Large intestine (tissue), 12 donors: ENCODE measurements around the gene PSMD13. TPM values are rescaled to one million over a fixed set of nuclear protein-coding genes. Genes with fewer than 3 reads are reported as not detected.
"Not testable (repeated sequence)": the region's sequence is repeated elsewhere in the genome, so short reads cannot be mapped to it uniquely, and the experiment has no call there.

Experiments
- DNase-seq, 2 donors: peaks; one replicate each; pipeline versions ENCODE4 v3.0.0 to v3.0.0-alpha.2; 2013
- H3K27ac ChIP-seq: one replicate; pipeline ENCODE4 v1.5.1; 2013; ENCODE audit warnings: low read length
- H3K27me3 ChIP-seq: 2 replicates; pipeline ENCODE4 v1.6.1; 2013; ENCODE audit warnings: low read length; ENCODE audit not compliant: control insufficient read depth, insufficient read depth
- H3K36me3 ChIP-seq: 2 replicates; pipeline ENCODE4 v1.6.1; 2013; ENCODE audit warnings: low read length; ENCODE audit not compliant: control insufficient read depth, insufficient read depth
- H3K4me1 ChIP-seq: one replicate; pipeline ENCODE4 v1.6.1; 2013; ENCODE audit warnings: low read length; ENCODE audit not compliant: control insufficient read depth, insufficient read depth
- H3K4me3 ChIP-seq: one replicate; pipeline ENCODE4 v1.5.1; 2013; ENCODE audit warnings: low read length
- H3K9me3 ChIP-seq: one replicate; pipeline ENCODE4 v1.6.1; 2013; ENCODE audit warnings: mild to moderate bottlenecking, low read depth, low read length, moderate library complexity; ENCODE audit not compliant: control insufficient read depth
- WGBS: methylation state at CpG from one replicate; pipeline ENCODE4 v1.1.5; 2013; ENCODE audit warnings: low lambda C conversion rate; ENCODE audit not compliant: insufficient coverage; 5-methylcytosine and 5-hydroxymethylcytosine counted together
- long read RNA-seq, 11 donors: transcript quantifications; one replicate each; lab custom pipeline, GENCODE V29; 2026
- polyA plus RNA-seq: library from polyadenylated mRNA; unstranded; fragments of 120-200 nt; gene quantifications from one replicate; pipeline ENCODE4 v1.2.1, GENCODE V29; 2013

Gene PSMD13
- 107 TPM for polyA plus RNA-seq
- long read RNA-seq, donor 1, transcript PSMD13-212 (13 exons, 1,991 nt) = major isoform, 22 of 26 reads
- long read RNA-seq, donor 1, partial matches to known transcripts = 0 of 26 reads
- long read RNA-seq, donor 1, other reads (novel, unspliced or antisense) = 0 of 26 reads
- long read RNA-seq, donor 2, transcript PSMD13-212 (13 exons, 1,991 nt) = major isoform, 42 of 65 reads
- long read RNA-seq, donor 2, transcript PSMD13-207 (1 exons, 2,200 nt) = minor isoform, 17 of 65 reads
- long read RNA-seq, donor 2, partial matches to known transcripts = 5 of 65 reads
- long read RNA-seq, donor 2, other reads (novel, unspliced or antisense) = 0 of 65 reads
- long read RNA-seq, donor 3 = 0 reads
- long read RNA-seq, donor 4, partial matches to known transcripts = 0 of 2 reads
- long read RNA-seq, donor 4, other reads (novel, unspliced or antisense) = 0 of 2 reads
- long read RNA-seq, donor 5, transcript PSMD13-212 (13 exons, 1,991 nt) = major isoform, 22 of 24 reads
- long read RNA-seq, donor 5, partial matches to known transcripts = 0 of 24 reads
- long read RNA-seq, donor 5, other reads (novel, unspliced or antisense) = 0 of 24 reads
- long read RNA-seq, donor 6, transcript PSMD13-207 (1 exons, 2,200 nt) = minor isoform, 9 of 36 reads
- long read RNA-seq, donor 6, transcript PSMD13-212 (13 exons, 1,991 nt) = major isoform, 26 of 36 reads
- long read RNA-seq, donor 6, partial matches to known transcripts = 0 of 36 reads
- long read RNA-seq, donor 6, other reads (novel, unspliced or antisense) = 0 of 36 reads
- long read RNA-seq, donor 7, transcript PSMD13-207 (1 exons, 2,200 nt) = minor isoform, 5 of 24 reads
- long read RNA-seq, donor 7, transcript PSMD13-212 (13 exons, 1,991 nt) = major isoform, 17 of 24 reads
- long read RNA-seq, donor 7, partial matches to known transcripts = 0 of 24 reads
- long read RNA-seq, donor 7, other reads (novel, unspliced or antisense) = 0 of 24 reads
- long read RNA-seq, donor 8, transcript PSMD13-207 (1 exons, 2,200 nt) = minor isoform, 15 of 58 reads
- long read RNA-seq, donor 8, transcript PSMD13-212 (13 exons, 1,991 nt) = major isoform, 36 of 58 reads
- long read RNA-seq, donor 8, partial matches to known transcripts = 5 of 58 reads
- long read RNA-seq, donor 8, other reads (novel, unspliced or antisense) = 0 of 58 reads
- long read RNA-seq, donor 9, transcript PSMD13-207 (1 exons, 2,200 nt) = minor isoform, 15 of 59 reads
- long read RNA-seq, donor 9, transcript PSMD13-212 (13 exons, 1,991 nt) = major isoform, 42 of 59 reads
- long read RNA-seq, donor 9, partial matches to known transcripts = 0 of 59 reads
- long read RNA-seq, donor 9, other reads (novel, unspliced or antisense) = 0 of 59 reads
- long read RNA-seq, donor 10, transcript PSMD13-207 (1 exons, 2,200 nt) = minor isoform, 8 of 38 reads
- long read RNA-seq, donor 10, transcript PSMD13-212 (13 exons, 1,991 nt) = major isoform, 28 of 38 reads
- long read RNA-seq, donor 10, partial matches to known transcripts = 0 of 38 reads
- long read RNA-seq, donor 10, other reads (novel, unspliced or antisense) = 0 of 38 reads
- long read RNA-seq, donor 11, transcript PSMD13-212 (13 exons, 1,991 nt) = major isoform, 28 of 39 reads
- long read RNA-seq, donor 11, transcript PSMD13-207 (1 exons, 2,200 nt) = minor isoform, 9 of 39 reads
- long read RNA-seq, donor 11, partial matches to known transcripts = 0 of 39 reads
- long read RNA-seq, donor 11, other reads (novel, unspliced or antisense) = 0 of 39 reads

GRCh38 chr11:236774-237767 is at the start of gene PSMD13:
Gene PSMD13 (plus strand): TSS chr11:236976. CDS start chr11:237050, 74 bp downstream.
- Histone ChIP-seq H3K27me3 (no peaks in the 10 kb centered on the region), H3K4me3 (peak within 1 kb of the TSS; percentile 99), H3K27ac (peak within 1 kb of the TSS; percentile 96), H3K4me1 (no peaks in the 10 kb centered on the region), H3K36me3 (peaks cover 21% of the 10 kb centered on the region), H3K9me3 (peaks cover 2% of the 10 kb centered on the region)
- no CpG with 5 or more reads among the region's 62 CpGs for WGBS
- DNase-seq = peak; percentile 81 to 83

DNA sequence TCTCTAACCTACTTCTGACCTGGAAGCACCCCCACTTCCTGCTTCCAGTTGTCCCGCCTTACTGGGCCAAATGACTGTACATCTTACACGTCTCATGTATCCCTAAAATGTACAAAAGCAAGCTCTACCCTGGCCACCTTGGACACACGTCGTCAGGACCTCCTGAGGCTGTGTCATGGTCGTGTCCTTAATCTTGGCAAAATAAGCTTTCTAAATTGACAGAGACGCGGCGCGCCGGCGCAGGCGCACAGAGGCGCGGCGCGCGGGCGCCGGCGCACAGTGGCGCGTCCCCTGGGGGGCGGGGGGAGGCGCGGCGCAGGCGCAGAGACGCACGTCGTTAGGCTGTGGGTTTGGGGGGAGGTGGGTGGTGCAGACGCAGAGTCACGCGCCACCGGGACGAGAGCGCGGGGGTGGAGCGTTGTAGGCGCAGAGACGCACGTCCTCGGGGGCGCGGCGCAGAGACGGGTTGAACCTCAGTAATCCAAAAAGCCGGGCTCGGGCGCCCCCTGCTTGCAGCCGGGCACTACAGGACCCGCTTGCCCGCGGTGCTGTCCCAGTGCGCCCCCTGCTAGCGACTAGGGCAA is 47.5 kb upstream of the PSMD13 start:
- DNase-seq, H3K27ac ChIP-seq: not testable (repeated sequence)
- no CpG with 5 or more reads among the region's 55 CpGs for WGBS

GRCh38 chr11:189843-190311 is 46.9 kb upstream of the PSMD13 start:
- not testable (repeated sequence) for DNase-seq, H3K27me3 ChIP-seq, H3K36me3 ChIP-seq, H3K27ac ChIP-seq, H3K4me1 ChIP-seq, H3K4me3 ChIP-seq, H3K9me3 ChIP-seq
- WGBS = no CpG with 5 or more reads among the region's 25 CpGs

More for the DNA sequence above, 47.5 kb upstream of the PSMD13 start:
- H3K4me1 ChIP-seq, H3K9me3 ChIP-seq, H3K4me3 ChIP-seq, H3K36me3 ChIP-seq, H3K27me3 ChIP-seq: not testable (repeated sequence)

- H3K9me3 ChIP-seq, H3K27me3 ChIP-seq, H3K4me3 ChIP-seq, H3K36me3 ChIP-seq, DNase-seq, H3K27ac ChIP-seq, H3K4me1 ChIP-seq: not testable (repeated sequence)
- no CpG with 5 or more reads among the region's 5 CpGs for WGBS
Observed at GRCh38 chr11:190546-190945, 46.2 kb upstream of the PSMD13 start.

- H3K9me3 ChIP-seq, H3K27me3 ChIP-seq, DNase-seq, H3K36me3 ChIP-seq, H3K27ac ChIP-seq, H3K4me1 ChIP-seq, H3K4me3 ChIP-seq: not testable (repeated sequence)
- WGBS = no CpG with 5 or more reads among the region's 8 CpGs
Observed at GRCh38 chr11:191490-192478, 45.0 kb upstream of the PSMD13 start.

GRCh38 chr11:192674-193128 is 44.1 kb upstream of the PSMD13 start, which contains the start of gene SCGB1C1:
Gene SCGB1C1 (plus strand): TSS chr11:193078. CDS start chr11:193100, 22 bp downstream.
- WGBS = no CpG with 5 or more reads among the region's 11 CpGs
- not testable (repeated sequence) for DNase-seq, H3K4me1 ChIP-seq, H3K9me3 ChIP-seq, H3K27me3 ChIP-seq, H3K36me3 ChIP-seq, H3K4me3 ChIP-seq, H3K27ac ChIP-seq

DNA sequence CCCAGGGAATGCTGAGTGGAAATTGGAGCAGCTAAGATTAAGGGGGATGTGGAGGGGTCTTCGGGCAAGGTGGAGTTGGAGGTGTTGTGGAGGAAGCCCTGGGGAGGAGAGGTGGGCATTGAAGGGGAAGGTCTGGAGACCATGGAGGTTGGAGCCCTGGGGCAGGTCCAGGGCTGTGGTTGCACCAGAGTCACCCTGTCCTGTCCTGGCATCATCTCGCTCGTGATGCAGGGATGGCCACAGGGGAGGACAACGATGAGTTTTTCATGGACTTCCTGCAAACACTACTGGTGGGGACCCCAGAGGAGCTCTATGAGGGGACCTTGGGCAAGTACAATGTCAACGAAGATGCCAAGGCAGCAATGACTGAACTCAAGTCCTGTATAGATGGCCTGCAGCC is 43.3 kb upstream of the PSMD13 start:
- WGBS = no CpG with 5 or more reads among the region's 5 CpGs
- not testable (repeated sequence) for H3K27me3 ChIP-seq, H3K4me1 ChIP-seq, H3K36me3 ChIP-seq, H3K9me3 ChIP-seq, H3K27ac ChIP-seq, DNase-seq, H3K4me3 ChIP-seq
